ENCODE data around the gene MAST4. TPM values are rescaled to one million over a fixed set of nuclear protein-coding genes. Genes with fewer than 3 reads are reported as not detected.
"Not testable (repeated sequence)": the region's sequence is repeated elsewhere in the genome, so short reads cannot be mapped to it uniquely, and the experiment has no call there.

MAST4 gene
- total RNA-seq, 1 experiment from 2014 or later, result 1.5 TPM

DNA sequence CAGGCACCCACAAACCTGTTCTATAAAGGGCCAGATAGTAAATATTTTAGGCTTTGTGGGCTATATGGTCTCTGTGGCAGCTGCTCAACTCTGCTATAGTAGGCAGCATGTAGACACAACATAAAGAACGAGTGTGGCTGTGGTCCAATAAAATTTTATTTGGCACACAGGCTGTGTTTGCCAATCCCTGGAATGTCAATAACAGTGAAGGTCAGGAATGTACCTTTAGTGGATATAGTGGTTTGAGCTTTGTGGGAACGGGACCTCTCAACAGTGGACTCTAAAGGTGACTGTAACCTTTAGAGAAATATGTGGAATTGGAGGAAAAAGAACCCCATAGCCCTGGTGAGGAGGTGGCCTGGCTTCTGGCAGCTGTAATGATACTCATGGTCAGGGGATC is 145.2 kb downstream of the MAST4 start:
- no peak for DNase-seq (ENCODE audit: extremely low read depth, low read depth)

DNA sequence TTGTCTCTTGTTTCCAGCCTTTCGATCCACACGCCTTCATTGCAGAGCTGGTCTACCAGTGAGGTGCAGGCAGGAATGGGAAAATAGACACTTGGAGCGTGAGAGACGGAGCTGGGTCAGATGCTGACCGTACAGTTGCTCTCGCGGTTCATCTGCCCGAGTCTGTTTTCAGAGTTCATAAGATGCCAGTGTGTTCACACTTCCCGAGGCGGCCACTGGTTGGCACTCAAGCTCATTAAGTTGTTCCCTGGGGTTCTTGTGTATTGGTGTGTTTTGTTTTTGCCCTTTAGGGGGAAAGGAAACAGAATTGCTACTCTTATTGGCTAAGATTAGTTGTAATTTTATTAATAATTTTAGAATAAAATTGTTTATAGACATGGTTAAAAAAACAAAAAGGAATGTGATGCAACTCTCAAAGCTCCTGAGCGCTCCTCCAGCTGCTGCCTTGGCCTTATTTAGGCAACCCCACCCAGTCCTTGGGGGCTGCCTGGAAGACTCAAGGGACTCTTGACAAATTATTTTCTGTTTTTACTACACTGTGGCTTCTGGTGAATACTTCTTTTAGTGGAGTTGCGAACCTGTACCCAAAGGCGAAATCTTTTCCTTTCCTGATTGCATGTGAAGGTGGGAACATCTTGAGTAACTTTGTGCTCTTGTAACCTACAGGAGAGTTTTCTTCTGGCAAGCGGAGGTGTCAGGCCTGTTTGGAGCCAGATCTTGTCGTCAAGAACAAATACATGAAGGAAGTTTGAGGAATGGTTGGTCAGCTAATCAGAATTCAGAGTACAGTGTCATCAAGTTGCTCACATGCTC is 146.1 kb downstream of the MAST4 start:
- DNase-seq (ENCODE audit: extremely low read depth, low read depth), result peak; percentile 7

DNA sequence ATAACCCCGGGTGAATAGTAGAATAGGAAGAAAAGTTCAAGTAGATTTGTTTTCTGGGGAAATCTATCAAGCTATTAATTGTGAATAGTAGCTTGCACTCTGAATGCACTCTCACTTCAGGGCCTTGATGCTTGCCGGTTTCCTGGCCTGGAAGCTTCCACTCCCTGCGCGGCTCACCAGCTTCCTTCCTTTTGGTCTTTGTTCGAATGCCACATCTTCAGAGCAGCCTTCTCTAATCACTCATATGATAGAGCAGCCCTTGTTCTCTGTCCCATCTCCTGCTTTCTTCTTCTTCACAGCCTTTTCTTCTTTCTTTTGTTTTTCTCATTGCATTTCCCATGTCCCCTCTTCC is 146.7 kb downstream of the MAST4 start:
- DNase-seq (ENCODE audit: extremely low read depth, low read depth), result no peak

- no peak for DNase-seq (ENCODE audit: extremely low read depth, low read depth)
These were observed 147.2 kb downstream of the MAST4 start for GRCh38 chr5:66743344-66743743.

DNA sequence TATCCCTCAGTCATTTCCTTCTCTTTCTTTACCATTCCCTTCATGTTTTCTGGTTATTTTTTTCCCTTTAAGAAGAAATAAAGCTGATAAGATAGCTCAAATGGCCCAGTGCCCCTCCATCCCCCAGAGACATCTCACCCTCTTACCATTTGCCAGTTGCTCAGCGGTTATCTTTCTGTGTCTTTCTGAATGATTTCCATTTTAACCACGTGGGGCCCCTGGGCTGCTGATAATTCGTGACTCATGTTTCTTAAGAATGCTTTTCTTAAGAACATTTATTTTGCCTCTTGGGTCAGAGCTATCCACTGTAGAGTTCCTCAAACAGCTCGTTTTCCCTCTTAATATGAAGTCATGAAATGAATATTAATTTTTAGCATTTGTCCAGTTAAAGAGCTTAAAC is 147.8 kb downstream of the MAST4 start:
- DNase-seq (ENCODE audit: extremely low read depth, low read depth), result no peak

GRCh38 chr5:66745297-66745696 is 149.1 kb downstream of the MAST4 start:
- no peak for DNase-seq (ENCODE audit: extremely low read depth, low read depth)

GRCh38 chr5:66747607-66748006 is 151.4 kb downstream of the MAST4 start:
- DNase-seq (ENCODE audit: extremely low read depth, low read depth), result no peak

DNA sequence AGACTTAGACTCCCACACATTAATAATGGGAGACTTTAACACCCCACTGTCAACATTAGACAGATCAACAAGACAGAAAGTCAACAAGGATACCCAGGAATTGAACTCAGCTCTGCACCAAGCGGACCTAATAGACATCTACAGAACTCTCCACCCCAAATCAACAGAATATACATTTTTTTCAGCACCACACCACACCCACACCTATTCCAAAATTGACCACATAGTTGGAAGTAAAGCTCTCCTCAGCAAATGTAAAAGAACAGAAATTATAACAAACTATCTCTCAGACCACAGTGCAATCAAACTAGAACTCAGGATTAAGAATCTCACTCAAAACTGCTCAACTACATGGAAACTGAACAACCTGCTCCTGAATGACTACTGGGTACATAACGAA is 156.5 kb downstream of the MAST4 start:
- DNase-seq (ENCODE audit: extremely low read depth, low read depth), result not testable (repeated sequence)

GRCh38 chr5:66757219-66757833 is 161.1 kb downstream of the MAST4 start:
- DNase-seq (ENCODE audit: extremely low read depth, low read depth), result peak; percentile 25

GRCh38 chr5:66757834-66758371 is 161.7 kb downstream of the MAST4 start:
- DNase-seq (ENCODE audit: extremely low read depth, low read depth), result no peak

DNA sequence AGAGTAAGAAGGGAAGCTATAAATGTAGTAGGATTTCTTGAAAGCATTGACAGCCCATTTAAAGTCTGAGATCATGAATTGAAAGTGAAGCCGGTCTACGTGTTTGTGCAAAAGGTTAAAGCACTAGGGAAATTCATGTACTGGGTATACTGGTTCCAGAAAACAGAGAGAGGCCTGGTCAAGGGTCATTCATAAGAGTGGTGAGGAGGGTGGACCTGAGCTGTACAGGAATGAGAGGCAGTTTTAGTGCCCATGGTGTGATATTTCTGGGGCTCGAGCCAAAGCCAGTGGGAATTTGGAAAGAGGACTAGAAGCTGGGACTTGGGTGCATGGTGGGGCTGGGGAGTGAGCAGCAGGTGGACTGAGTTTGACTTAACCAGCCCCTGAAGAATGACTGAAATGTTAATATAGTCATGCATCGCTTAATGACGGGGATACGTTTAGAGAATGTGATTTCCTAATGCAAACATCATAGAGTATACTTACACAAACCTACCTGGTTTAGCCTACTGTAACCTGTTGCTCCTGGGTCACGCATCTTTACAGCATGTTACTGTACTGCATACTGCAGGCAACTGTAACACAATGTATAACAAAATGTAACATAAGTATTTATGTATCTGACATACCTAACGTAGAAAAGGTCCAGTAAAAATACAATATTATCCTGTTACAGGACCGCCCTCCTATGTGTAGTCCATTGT is 173.0 kb downstream of the MAST4 start:
- DNase-seq (ENCODE audit: extremely low read depth, low read depth), result no peak

DNA sequence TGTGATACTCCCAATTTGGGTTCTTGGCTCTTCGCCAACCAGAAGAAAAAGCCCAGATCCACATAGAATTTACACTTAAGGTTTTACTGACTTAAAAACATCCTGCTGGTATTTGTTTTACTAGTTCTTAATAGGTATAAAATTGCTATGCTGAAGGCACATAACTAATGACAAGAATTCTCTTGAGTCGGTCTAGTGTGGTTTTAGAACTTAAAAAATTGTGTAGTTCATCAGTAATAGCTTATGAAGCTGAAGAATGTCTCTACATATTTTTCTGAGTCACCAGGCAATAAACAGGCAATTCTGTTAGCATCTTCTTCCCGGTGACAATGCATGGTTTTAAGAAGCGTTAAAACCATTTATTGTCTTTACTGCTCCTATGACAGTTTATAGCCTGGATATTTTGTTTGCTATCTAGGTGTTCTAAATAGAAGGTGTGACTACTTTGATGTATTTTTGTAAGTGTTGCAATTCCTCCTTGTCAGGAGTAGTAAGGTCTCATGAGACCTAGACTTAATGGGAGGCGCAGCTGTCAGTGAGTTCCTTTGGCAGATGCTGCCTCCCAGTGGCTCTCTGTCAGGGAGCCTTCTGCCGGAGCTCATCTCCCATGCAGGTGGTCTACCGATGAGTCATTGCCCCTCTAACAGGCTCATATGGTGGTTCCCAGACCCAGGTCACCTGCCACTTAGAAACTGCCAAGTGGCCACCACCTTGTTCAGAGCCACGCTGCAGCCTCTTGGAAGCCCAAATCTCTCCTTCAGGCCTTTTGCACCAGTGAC is 173.8 kb downstream of the MAST4 start:
- peak; percentile 14 for DNase-seq (ENCODE audit: extremely low read depth, low read depth)

DNA sequence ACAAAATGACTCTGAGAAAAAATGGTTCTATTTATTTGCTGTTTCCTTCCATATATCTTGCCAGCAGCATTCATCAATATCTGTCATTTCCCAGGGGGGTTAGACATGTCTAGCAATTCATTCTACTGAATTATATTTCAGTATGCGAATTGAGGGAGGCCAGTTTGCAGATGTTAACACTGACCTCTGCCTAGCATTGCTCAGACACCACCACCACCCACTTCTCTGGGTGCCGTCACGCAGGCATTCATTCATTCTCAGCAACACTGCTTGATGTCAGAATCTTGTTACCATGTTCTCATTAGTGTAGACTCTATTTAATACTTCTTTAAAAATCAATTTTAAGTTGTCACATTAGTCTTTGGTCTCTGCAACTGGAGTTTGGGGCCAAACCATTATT is 181.7 kb downstream of the MAST4 start:
- no peak for DNase-seq (ENCODE audit: extremely low read depth, low read depth)

GRCh38 chr5:66779528-66779927 is 183.3 kb downstream of the MAST4 start:
- DNase-seq (ENCODE audit: extremely low read depth, low read depth), result no peak

GRCh38 chr5:66788556-66788955 is 192.4 kb downstream of the MAST4 start:
- DNase-seq (ENCODE audit: extremely low read depth, low read depth), result no peak

DNA sequence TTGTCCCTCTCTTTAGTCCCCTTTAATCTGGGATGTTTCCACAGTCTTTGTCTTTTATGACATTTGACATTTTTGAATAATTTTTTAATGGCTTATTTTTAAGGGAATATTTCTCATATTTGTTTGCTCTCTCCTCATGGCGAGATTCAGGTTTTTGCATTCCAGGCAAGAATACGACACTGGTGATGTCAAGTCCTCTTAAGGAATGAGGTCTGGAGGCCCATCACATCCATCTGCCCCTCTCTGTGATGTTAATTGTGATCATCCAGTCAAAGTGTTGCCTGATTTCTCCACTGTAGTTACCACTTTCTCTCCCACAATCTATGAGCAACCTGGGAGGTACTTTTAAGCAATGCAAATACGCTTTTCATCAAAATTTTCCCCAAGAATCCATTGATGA is 193.2 kb downstream of the MAST4 start:
- no peak for DNase-seq (ENCODE audit: extremely low read depth, low read depth)

DNA sequence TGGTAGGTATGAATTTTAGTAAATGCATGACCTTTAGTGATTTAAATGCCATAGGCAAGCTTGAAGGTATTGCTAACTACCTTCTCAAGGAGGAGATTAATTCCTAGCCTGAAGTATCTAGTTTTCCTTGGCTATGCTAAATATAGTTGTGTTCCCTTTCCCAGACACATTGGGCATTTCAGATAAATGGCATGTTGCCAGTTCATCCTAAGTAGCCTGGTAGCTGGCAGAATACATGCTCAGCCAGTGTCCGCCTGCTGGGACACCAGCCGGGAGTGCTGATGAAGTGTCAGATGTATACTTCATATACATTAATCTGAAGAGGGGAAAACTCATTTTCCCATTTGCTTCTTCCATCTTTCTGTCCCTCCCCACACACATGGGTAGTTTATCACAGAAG is 196.9 kb downstream of the MAST4 start:
- DNase-seq (ENCODE audit: extremely low read depth, low read depth), result no peak

DNA sequence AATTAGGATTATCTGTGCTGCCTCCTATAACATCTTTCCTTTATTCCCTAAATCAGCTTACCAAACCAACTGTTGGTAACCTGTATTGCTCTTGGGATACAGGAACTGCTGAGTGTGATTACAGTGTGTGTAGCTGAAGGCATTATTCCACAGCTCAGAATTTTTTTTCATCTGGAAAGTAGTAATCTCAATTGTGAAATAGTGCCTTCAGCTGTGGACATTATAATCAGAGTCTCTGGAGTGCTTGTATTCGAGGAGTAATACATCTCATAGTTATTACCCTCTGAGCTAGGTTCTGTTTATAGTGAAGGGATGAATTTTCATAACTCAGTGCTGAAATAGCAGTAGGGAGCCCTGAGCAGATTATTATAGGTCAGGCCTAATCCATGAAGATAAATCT is 199.5 kb downstream of the MAST4 start:
- DNase-seq (ENCODE audit: extremely low read depth, low read depth), result no peak

DNA sequence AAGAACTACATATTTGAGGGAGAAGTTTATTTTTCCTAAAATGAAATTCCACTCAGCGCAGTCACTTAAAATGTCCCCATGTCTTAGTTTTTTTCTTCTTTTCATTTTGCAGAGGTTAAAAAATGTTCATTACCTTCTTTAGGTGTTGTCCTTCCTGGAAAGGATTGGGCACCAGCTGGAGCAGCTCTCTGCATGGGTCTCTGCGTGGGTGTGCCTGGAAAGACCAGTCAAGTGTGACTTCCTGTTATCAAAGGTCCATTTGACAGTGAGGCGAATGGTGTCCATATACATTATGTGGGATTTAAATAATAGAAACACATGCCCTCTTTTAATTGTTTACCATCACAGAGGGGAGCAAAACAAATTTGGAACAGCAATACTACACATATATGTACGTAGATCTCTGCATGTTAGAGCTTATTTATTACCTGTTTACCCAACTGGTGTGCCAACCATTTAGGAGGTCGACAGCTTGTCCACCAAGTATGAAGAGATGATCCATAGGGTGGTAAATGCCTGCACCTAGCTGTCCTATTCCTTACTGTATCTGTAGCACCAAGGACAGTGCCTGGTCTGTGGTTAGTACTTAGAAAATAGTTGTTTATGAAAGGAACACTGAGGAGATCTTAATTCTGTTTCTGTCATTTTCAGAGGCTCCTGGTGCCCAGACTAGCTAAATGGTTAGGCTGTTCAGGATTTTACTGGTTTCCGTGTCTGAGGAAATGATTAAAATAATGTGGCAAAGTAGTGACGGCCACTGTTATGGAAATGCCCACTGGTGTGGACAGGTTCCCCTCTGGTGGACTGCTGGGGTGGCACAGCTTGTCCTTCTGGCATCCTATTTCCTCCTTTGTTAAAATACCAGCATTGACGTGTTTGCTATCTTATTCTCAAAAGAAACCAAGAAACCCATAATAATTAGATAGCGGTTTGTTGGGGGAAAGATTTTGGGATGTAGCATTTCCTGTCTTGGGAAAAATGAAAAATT is 200.4 kb downstream of the MAST4 start:
- DNase-seq (ENCODE audit: extremely low read depth, low read depth), result no peak

DNA sequence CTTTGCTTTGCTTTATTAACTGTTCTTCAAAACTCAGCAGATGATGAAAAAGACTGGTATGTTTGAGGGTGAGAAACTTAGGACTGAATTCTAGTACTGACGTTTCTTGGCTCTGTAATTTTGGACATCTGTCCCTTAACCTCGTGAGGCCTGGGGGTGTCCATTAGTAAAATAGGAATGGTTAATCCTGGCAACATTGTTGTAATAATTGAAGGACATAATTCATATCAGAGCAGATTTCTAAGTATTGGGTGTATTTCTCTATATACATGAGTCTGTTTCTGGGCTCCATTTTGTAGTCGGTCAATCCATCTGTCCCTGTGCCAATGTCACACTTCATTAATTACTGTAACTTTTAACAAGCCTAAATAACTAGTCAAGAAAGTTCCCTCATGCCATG is 206.7 kb downstream of the MAST4 start:
- DNase-seq (ENCODE audit: extremely low read depth, low read depth), result no peak
